Stomach (tissue), 9 donors: Measurements from ENCODE around the gene BNC2. TPM values are rescaled to one million over a fixed set of nuclear protein-coding genes. Genes with fewer than 3 reads are reported as not detected.

Experiments used
- DNase-seq, 2 donors: peaks; one replicate each; pipeline versions ENCODE4 v3.0.0 to v3.0.0-alpha.2; 2013 to 2019
- H3K27ac ChIP-seq, 5 donors: fragments of 200-600 bp in 4 of 5; sonication (generic) in 4 of 5; one replicate each; pipeline ENCODE4 v1.5.1; 2013 to 2019; ENCODE audit warnings: mild to moderate bottlenecking in 1 of 5, moderate library complexity in 1 of 5
- H3K27me3 ChIP-seq, 3 donors: fragments of 200-600 bp; sonication (generic); one replicate each; pipeline ENCODE4 v1.5.1; 2017 to 2019; ENCODE audit warnings: mixed run types in 1 of 3
- H3K36me3 ChIP-seq, 4 donors: fragments of 200-600 bp; sonication (generic); 1 replicate in 3 of 4; 2 replicates in 1 of 4; pipeline ENCODE4 v1.5.1; 2016 to 2019
- H3K4me1 ChIP-seq, 4 donors: fragments of 200-600 bp; sonication (generic); one replicate each; pipeline ENCODE4 v1.5.1; 2016 to 2019
- H3K4me3 ChIP-seq, 4 donors: fragments of 200-600 bp; sonication (generic) in 3 of 4; one replicate each; pipeline ENCODE4 v1.5.1; 2016 to 2019; ENCODE audit warnings: mild to moderate bottlenecking in 1 of 4
- H3K9me3 ChIP-seq, 4 donors: fragments of 200-600 bp; sonication (generic); one replicate each; pipeline ENCODE4 v1.5.1; 2016 to 2019
- CTCF ChIP-seq, 7 experiments: fragments of 450-650 bp in 4 of 7; fragments of 200-600 bp in 3 of 7; sonication (generic) in 3 of 7; IDR thresholded peaks; one replicate each; pipeline ENCODE4 v1.5.1; 2016 to 2019; ENCODE audit warnings: antibody characterized with exemption in 7 of 7, control low read depth in 2 of 7, mild to moderate bottlenecking in 1 of 7
- EP300 ChIP-seq: sonication (generic); formaldehyde crosslinking; IDR thresholded peaks from one replicate; pipeline ENCODE4 v1.6.1; 2017; ENCODE audit warnings: antibody characterized with exemption
- POLR2A ChIP-seq, 4 donors: fragments of 450-650 bp; IDR thresholded peaks; one replicate each; pipeline ENCODE4 v1.6.1; 2016; ENCODE audit warnings: antibody characterized with exemption in 4 of 4, control low read depth in 2 of 4, mild to moderate bottlenecking in 1 of 4, moderate library complexity in 1 of 4
- POLR2AphosphoS5 ChIP-seq, 3 donors: sonication (generic); formaldehyde crosslinking; IDR thresholded peaks; one replicate each; pipeline ENCODE4 v1.6.1; 2016; ENCODE audit warnings: antibody characterized with exemption in 3 of 3
- WGBS, 5 donors: extraction: QIAGEN DNeasy Blood & Tissue Kit in 3 of 5; methylation state at CpG; one replicate each; pipeline versions ENCODE4 v1.1.5 to v1.1.7; 2013 to 2018; 5-methylcytosine and 5-hydroxymethylcytosine counted together
- intact Hi-C: fragments of 100-400 bp; cut with DNase I; formaldehyde crosslinking; loops from one replicate; pipeline ENCODE4 v1.15.1; 2023; ENCODE audit warnings: low total_unique reads
- polyA plus RNA-seq, 3 donors: library from polyadenylated mRNA; stranded (reverse); fragments of 200-250 nt; gene quantifications; one replicate each; pipeline ENCODE4 v1.2.3, GENCODE V29; 2013
- total RNA-seq, 5 donors: library from RNA; depleted of rRNA; stranded (reverse); fragments of >200 nt; gene quantifications; one replicate each; pipeline versions ENCODE4 v1.1.0 to v1.2.3, GENCODE V29; 2014 to 2016
- donor health status: healthy with polysubstance abuse.
- donor health status: Bipolar disorder and iron deficiency.
- donor health status: healthy.

Gene BNC2
- total and polyA plus RNA-seq, 8 donors, result 1.1 to 60.7 (median 7.6) TPM

DNA sequence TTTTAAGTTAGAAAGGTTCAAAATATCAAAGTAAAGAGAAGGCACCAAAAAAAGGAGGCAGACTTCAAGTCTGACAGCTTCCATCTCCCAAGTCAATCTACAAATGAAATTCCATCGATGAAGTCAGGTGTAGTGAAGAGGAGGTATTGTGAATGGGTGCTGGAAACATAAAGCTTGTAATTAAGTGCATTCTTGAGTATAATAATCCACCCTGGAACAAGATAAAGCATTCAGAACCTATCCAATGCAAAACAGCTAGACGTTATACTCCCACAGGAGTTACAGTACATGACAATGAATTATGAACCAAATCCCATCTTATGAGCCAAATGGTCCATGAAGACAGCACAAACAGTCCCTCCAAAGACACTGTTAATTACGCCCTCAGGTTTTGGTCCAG lies 22.3 kb downstream of the BNC2 start:
- intact Hi-C loops, result no loop called here
- Histone ChIP-seq H3K27ac (no peak overlapping the region), H3K4me3 (no peak overlapping the region), H3K9me3 (no peaks in the 10 kb centered on the region), H3K36me3 (no peaks in the 10 kb centered on the region), H3K27me3 (no peaks in the 10 kb centered on the region), H3K4me1 (peaks cover 0 to 4% (median 0%) of the 10 kb centered on the region in 4 donors)
- DNase-seq, result no peak
- no peak for TF ChIP-seq CTCF (IDR thresholded peaks at IDR 0.05)
- TF ChIP-seq POLR2A (IDR thresholded peaks at IDR 0.05), result no peak
- no peak for TF ChIP-seq POLR2AphosphoS5 (IDR thresholded peaks at IDR 0.05)
- TF ChIP-seq EP300, result no peak
- 69 to 85% (median 74%) methylated on average over 3 of the region's 3 CpGs for WGBS, 5 donors

DNA sequence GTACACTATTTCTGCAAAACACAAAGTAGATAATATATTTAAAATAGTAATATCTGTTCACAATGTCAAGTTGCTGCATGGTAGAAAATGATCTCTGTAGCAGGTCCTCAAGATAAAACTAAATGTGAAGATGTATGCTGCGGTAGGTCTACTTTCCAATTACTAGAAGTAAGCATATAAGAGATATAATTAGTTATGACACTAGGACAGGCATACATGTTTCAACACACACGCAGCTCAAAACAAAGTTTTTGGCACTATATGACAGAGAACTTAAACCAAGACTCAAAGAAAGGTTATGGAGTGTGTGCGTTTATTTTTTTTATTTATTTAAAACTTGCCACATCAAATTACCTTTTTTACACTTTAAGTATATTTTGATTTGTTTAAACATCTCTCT lies 23.5 kb downstream of the BNC2 start:
- TF ChIP-seq POLR2AphosphoS5 (IDR thresholded peaks at IDR 0.05) (no peak), EP300 (no peak)
- Histone ChIP-seq H3K27me3 (no peaks in the 10 kb centered on the region), H3K27ac (no peak overlapping the region), H3K36me3 (no peaks in the 10 kb centered on the region), H3K4me3 (no peak overlapping the region), H3K4me1 (no peaks in the 10 kb centered on the region), H3K9me3 (no peaks in the 10 kb centered on the region)
- WGBS, 5 donors, result 57 to 63% (median 60%) methylated on average over 3 of the region's 3 CpGs
- no peak for DNase-seq
- intact Hi-C loops, result no loop called here

GRCh38 chr9:16846367-16846766 lies 24.1 kb downstream of the BNC2 start:
- H3K9me3 ChIP-seq, result no peaks in the 10 kb centered on the region
- no peak overlapping the region for H3K27ac ChIP-seq
- no peak for TF ChIP-seq CTCF (IDR thresholded peaks at IDR 0.05)
- TF ChIP-seq EP300, result no peak
- no peak for TF ChIP-seq POLR2A (IDR thresholded peaks at IDR 0.05)
- TF ChIP-seq POLR2AphosphoS5 (IDR thresholded peaks at IDR 0.05), result no peak
- no peak overlapping the region for H3K4me3 ChIP-seq
- no peaks in the 10 kb centered on the region for H3K4me1 ChIP-seq
- no peak for DNase-seq
- no peaks in the 10 kb centered on the region for H3K27me3 ChIP-seq
- H3K36me3 ChIP-seq, result no peaks in the 10 kb centered on the region
- WGBS, 5 donors, result 76 to 92% (median 82%) methylated on average over 6 of the region's 6 CpGs
- intact Hi-C loops, result no loop called here

DNA sequence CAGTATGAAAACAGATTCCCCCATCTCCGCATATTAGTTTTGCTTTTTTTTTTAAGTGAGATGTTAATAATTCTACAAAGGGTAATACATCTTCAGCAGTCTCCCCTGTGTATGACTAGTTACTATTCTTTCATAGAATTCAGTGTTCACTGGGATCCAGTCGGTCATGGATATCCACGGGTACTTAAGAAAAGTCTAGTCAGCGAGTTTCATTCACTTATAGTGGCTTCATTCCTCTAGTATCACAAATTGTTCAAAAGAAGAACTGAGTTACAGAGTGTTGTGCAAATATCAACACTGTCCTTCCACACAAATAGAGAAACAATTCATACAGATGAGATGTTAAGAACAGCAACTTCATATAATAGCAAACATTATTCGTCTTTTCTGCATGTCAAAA lies 35.7 kb downstream of the BNC2 start:
- TF ChIP-seq POLR2AphosphoS5 (IDR thresholded peaks at IDR 0.05), result no peak
- TF ChIP-seq EP300, result no peak
- TF ChIP-seq CTCF (IDR thresholded peaks at IDR 0.05), result no peak
- no peak for TF ChIP-seq POLR2A (IDR thresholded peaks at IDR 0.05)
- no peak overlapping the region for H3K4me3 ChIP-seq
- no peak overlapping the region for H3K27ac ChIP-seq
- intact Hi-C loops, result no loop called here
- no peaks in the 10 kb centered on the region for H3K36me3 ChIP-seq
- H3K27me3 ChIP-seq, result no peaks in the 10 kb centered on the region
- no peak for DNase-seq
- peaks cover 0 to 8% (median 0%) of the 10 kb centered on the region in 4 donors for H3K4me1 ChIP-seq
- H3K9me3 ChIP-seq, result no peaks in the 10 kb centered on the region
- 79 to 85% (median 84%) methylated on average over 5 of the region's 5 CpGs for WGBS, 5 donors

- Histone ChIP-seq H3K4me1 (peaks cover 0 to 22% (median 2%) of the 10 kb centered on the region in 4 donors), H3K36me3 (no peaks in the 10 kb centered on the region), H3K4me3 (no peak overlapping the region), H3K27ac (no peak overlapping the region), H3K27me3 (peaks cover 0 to 3% (median 0%) of the 10 kb centered on the region in 3 donors), H3K9me3 (no peaks in the 10 kb centered on the region)
- WGBS, 5 donors, result 58 to 70% (median 66%) methylated on average over 3 of the region's 3 CpGs
- intact Hi-C loops, result no loop called here
- TF ChIP-seq CTCF (IDR thresholded peaks at IDR 0.05), result no peak
- no peak for TF ChIP-seq POLR2AphosphoS5 (IDR thresholded peaks at IDR 0.05)
- TF ChIP-seq EP300, result no peak
- TF ChIP-seq POLR2A (IDR thresholded peaks at IDR 0.05), result no peak
- DNase-seq, result no peak
These were observed 37.1 kb downstream of the BNC2 start for GRCh38 chr9:16833296-16833835.
